IPS DF 4.7 (cell line): ENCODE measurements around the gene HBS1L.

Experiments
- DNase-seq: peaks from one replicate; pipeline ENCODE4 v3.0.0-alpha.2; 2013; ENCODE audit warnings: low spot score; ENCODE audit errors: extremely low read depth

HBS1L gene

DNA sequence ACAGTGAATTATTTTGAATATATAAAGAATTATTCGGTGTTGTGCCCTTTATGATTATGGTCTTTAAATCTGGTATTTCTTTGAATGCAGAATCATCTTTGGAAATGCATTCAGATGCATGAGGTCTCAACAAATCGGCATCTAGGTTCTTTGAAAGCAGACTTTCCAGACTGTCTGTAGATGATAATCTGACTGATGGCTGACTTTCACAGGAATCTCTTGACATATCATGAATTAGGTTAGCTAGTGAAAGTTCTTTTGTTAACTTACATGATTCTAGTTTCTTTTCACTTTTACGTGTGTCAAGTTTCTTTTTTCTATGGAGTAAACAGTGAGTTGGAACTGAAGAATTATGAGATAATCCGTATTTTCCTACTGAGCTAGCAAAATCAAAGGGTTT is 17.1 kb downstream of the HBS1L start:
- no peak for DNase-seq

DNA sequence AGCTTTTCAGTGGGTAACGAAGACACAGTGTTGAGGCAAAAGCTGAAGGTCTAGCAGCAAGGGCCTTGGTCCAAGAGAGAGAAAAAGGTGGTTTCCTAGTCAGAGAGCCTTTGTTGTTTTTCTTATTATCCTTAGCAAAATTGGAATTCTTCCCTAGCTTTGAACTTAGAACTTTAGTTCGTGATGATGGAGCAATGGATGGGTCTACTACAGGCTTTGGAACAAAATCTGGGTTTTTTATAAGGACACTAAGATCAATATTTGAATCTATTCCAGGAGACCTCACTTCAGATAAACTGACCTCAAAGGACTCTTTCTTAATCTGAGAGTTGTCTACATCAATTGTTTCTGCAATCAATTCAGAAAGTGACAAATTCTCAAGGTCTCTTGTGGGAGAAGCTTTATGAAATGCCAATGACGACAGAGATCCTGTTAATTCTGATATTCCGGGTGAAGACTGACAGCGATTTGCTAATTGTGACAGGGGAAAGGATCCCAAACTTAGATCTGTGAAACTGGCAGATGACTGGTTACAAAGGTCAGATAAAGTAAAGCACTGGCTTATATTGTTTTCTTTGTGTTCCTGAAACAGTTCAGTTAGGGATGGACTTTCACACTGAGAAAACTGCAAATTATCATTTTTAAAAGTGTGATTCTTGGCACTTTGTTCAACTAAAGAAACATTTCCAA is 17.7 kb downstream of the HBS1L start:
- no peak for DNase-seq

DNA sequence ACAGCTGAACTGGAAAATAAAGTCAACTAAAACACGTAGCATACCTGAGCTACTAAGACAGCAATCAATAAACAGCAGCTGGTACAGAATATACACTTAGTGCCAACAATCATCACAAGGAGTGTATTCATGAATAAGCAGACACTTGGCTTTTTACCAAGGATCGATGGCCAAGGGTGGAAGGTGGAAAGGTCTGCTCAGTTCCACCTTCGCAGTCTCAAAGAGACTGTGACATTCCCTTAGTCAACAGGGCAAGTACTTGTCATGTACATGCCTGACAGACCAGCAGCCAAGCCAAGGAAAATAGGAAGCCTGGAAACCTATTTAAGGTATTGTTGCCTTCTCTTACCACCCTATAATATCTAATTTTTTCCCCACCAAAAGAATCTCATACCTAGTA is 21.4 kb downstream of the HBS1L start:
- DNase-seq, result no peak

DNA sequence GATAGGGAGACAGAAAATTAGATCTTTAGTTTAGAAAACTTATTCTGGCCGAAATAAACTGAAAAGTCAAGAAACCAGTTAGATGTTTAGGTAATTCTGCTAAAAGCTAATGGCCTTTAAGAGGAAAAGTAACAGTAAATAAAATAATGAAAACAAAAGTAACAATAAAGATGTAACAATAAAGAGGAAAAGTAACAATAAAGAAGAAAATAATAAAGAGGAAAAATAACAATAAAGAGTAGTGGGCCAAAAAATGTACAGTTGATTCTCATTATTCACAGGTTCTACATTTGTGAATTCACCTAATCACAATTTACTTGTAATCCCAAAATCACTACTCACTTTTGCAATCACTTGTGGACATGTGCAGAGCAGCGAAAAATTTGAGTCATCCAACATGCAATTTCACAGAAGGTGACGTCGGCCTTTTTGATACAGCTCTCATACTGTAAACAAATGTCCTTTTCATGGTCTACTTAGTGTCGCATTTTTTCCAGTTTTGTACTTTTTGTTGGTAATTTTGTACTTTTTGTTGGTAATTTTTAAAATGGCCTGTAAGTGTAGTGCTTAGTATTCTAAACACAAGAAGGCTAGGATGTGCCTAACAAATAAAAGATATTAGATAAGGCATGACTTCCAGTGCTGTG is 24.0 kb downstream of the HBS1L start:
- no peak for DNase-seq

DNA sequence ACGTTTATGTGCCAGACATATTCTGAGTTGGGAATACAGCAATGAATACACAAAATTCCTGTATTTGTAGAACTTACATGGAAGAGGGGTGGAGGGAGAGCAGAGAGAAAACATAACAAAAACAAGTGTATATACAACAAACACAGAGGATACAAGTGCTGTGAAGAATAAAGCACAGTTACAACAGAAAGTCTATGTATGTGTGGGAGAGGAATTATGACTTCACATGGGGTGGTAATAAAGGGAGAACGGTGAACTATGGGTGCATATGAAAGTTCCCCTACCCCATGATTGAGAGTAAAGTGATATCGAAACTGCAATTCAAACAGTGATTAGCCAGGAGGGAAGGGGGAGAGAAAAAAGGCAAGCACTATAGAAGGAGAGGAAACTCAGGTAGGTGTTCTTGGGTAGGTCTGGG is 24.6 kb downstream of the HBS1L start:
- DNase-seq, result no peak

DNA sequence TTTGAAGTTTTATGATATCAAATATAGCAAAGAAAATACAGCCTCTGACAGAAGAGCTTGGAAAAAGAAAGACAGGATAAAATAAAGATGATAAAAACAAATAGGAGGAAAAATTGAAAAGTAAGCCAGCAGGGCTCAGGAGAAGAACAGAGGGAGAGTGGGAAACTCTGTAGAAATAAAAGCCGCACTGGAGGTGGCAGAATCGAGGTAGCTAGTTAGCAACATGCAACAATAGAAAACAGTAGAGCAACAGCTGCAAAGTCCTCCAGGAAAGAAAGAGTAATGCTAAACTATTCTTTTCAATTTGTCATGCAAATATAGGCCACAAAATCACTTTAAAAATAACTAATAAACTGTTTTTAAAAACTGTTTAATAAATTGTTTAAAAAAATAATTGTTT is 28.8 kb downstream of the HBS1L start:
- DNase-seq, result no peak

DNA sequence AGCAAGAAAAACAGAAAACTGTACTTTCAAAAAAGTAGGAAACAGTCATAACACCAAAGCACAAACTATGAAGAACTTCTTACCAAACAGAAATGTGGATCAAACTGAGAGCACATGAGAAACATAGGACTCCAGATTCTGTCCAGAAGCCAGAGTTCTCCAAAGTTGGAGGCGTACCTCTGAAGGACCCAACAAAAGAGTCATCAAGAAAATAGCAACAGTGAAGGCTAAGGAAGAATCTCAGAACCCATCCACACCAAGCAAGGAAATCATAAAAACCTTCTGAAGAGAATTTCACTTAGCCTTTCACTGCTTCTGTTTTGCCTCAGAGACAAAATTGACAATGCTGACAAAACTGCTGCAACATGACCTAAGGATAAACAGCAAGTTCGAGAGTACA is 29.4 kb downstream of the HBS1L start:
- DNase-seq, result no peak

DNA sequence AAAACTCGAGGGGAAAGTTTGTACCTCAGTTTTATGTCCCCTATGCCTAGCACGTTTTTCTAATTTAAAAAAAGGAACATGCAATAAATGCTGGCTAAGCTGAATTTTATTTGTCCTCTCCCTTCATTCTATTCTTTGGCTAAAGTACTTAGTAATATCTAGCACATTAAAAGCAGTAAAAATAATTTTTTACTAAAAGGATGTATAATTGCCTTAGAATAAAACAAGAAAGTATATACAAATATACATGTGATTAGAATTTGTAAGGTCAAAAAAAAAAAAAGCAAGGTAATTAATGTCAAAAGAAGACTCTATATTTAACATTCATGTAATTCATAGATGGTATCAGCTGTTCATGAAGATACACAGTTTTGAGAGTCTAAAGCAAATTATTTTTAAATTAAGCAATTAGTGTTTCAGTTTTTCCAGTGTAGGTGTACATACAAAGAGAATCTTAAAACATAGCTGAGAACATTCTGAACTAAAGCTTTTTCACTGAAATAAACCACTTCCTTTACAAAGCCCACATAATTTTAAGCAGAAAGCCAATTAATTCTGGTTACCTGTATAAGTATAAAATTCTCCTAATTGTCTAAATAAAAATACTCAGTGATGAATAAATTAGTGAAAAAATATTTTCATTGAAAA is 32.4 kb downstream of the HBS1L start:
- DNase-seq, result no peak

DNA sequence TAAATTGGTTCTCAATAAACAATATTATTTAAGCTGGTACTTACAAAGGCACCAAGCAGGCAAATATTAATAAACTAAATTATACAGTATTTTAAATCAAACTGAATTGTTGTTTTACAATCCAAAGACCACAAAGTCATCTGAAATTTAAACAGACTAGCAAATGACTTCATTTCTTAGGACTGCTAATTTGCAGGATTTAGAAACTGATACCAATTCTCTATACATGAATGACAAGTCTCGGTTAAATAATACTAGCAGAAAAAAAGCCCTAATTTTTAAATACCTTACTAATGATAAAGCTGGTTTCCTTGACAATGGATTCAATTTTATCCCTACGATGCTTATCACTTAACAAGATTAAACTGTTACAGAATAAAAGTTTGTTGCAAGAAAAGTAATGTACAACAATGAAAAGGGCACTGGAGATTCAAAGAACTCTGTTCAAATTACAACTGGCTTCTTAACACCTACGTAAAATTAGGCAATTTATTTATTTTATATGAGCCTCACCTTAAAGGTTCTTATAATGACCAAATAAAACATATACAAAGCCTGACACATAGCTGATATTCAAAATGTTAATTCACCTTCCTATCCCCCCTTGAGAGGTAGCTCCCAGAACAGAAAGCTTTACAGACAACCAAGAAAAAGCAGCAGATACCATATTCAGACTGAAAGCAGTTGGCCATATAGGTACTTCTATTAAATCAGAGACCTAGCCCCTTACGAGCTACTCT is 33.1 kb downstream of the HBS1L start:
- DNase-seq, result no peak

DNA sequence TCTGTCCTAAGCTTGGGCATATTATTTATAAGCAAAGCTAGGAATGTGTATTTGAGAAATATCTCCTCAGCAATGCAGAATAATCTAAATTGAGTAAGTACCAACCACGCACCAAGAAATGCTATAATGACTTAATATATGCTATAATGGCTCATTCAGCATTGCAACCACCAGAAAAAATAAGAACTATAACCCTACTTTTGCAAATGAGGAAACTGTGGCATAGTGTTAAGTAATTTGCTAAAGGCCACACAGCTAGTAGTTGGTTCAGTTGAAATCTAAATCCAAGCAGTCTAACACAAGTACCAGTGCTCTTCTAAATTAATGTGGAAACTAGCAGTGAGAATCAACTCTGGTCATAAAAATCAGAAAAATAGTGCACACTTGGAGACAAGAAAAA is 35.7 kb downstream of the HBS1L start:
- DNase-seq, result no peak

DNA sequence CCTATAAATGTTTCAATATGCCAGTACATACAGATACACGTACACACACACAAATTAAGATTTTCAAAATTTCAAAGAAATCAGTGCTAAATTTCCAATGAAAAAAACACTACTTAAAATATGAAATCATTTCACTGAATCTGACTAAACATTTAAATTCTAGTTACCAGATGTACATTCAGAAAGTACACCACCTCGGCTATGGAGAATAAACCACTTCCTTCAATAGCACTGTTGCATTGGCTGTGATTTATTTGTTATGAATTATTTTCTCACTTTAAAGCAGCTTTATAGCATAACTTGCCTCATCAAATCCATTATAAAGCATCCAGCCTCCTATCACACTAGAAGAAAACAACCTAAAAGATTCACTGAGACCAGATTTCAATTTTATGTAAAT is 36.6 kb downstream of the HBS1L start:
- no peak for DNase-seq

DNA sequence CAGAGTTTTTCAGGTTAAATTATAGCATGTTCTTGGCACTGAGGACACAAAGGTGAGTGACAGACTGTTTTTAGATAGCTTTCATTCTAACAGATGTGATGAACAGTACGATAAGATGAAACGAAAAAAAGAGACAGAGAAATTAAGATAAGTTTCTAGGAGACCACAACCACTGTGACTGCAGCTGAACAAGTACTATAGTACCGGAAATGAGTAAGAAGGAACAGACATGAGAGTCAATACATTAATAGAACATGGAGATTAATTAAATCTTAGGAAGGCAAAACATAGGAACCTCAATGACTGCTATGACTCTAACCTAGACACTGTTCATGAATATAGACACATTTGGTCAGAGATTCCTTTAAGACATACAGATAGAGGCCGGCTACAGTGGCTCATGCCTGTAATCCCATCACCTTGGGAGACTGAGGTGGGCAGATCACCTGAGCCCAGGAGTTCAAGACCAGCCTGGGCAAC is 40.2 kb downstream of the HBS1L start:
- DNase-seq, result no peak

DNA sequence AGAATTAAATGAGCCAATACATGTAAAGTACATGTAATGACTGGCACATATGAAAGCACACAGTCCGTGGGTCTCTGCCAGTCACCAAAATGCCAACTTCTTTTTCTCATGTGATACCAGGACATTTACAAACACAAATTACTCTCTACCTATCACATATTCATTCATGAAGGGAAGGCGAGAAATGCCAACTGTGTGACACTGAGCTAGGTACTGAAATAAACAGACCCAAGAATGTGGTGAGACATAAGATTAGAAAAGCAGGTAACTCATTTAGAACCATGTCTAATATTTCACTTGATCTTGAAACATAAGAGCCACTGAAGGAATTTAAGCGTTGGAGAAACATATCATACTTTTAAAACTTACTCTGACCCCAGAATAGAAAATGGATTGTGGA is 41.4 kb downstream of the HBS1L start:
- DNase-seq, result no peak

DNA sequence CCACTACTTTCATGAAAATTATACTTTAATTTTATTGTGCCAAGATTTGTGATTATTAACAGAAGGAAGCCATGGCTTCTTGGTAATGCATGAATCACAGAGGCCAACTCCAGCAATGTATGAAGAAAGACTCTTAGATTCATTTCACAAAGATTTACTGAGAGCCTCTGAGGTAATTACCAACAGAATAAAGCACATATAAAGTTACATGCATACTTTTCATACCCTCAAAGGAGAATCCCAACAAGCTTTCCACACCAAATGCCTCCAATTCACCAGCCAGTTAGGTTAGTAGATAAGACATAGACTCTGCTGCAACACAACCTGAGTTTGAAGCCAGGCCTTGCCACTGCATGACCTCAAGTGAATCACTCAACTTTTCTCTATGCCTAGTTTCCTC is 41.9 kb downstream of the HBS1L start:
- no peak for DNase-seq

DNA sequence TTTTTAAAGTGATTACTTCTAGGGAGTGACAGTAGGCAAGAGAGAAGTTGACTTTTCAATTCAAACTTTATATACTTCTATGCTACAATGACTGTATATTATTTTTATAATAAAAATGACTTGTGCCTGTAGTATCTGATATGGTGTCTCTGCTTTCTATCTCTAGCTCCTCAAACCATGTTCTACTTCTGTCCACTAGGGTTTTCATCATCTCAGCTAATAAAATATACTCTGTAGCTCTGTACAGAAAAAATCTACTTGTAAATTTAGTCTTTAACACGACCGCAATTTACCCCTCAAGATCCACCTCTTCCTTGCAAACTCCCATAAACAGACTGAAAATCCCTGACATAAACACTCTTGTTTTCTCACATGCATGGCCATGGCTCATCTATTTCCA is 42.3 kb downstream of the HBS1L start:
- no peak for DNase-seq

DNA sequence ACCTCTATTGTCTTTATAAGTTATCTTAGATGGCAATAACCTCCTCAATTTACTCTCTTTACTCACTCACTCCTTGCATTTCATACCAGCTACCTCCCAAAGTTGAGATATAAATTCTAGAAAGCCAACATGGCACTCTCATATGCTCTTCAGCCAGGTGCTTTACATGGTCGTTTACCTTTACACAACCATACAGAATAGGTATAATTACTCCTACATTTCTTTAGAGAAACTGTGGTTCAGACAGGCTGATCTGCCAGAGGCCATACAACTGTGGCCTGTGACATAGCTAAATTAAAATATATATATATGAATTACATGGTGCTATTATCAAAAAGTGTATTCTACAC is 45.7 kb downstream of the HBS1L start:
- no peak for DNase-seq

DNA sequence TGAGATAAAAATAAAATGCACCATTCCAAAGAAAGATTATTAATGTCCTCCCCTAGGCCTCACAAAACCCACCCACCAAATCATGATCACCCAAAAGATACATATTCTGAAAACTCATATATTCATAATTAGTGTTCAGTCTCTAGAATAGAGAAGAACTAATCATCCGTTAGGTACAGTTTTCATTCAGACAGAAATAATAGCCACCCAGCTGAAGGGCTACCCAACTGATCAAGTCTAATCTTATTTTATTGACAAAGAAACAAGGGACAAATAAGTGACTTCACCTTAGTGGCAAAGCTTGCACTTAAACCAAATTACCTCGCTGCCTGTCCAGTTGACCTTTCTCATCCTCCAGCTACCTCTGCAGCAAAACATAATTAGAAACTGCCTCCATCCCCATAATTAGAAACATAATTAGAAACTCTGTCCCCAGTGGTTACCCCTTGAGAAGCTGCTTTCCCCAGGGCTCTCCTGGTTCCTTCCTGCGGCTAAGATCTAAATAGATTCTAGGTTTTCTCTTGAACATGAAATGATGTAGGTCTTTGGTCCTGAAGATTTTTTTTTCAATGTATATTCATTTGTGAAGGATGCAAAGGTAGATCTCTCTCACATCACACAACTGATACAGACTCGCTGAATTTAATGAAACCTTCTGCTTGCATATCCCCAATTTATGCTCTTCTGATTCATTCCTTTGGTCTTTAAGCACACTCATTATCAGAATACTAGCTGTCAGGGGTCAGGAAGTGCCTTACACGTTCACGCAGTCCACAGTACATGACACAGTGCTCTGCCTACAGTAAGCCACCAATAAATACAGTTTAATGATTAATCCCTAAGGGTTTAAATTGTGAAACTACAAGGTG is 46.3 kb downstream of the HBS1L start:
- DNase-seq, result no peak

DNA sequence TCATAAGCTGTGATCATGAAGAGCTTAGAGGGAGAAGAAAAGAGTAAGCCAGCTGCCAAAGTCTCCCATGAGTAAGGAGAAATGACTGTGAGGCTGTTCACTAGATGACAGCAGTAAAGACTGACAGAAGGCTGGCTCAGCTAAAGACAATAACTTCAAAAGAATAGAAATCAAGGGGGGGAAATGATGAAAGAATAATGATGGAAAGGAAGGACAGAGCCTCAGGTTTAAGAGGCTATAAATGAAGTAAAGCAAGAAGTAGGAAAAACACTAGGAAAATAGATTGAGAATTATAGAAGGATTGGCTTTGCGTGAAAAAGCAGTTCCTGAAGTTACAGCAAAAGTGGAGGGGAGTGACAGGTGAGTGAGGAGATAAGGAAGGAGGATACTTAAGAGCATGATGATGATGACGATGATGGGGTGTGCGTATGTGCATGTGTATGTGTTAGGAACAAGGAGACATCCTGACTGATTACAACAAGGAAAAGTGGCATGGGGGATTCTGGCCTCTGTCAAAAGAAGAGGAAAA is 48.2 kb downstream of the HBS1L start:
- DNase-seq, result no peak

DNA sequence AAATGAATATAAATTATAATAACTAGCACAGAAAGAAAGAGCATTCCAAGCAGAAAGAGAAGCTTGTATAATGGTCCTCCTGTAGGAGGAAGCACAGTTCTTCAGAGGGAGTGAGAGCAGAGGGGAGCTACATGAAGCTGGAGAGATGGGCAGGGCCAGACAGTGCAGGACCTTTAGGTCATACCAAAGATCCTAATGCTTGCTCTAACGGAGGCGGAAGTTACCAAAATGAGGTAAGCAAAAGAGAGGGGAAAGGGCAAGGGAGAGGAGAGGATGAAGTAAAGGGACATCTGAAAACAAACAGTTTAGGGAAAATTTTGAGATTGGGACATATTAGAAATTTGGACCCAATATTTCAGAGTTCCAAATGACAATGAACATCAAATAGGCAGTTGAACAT is 50.2 kb downstream of the HBS1L start:
- no peak for DNase-seq

DNA sequence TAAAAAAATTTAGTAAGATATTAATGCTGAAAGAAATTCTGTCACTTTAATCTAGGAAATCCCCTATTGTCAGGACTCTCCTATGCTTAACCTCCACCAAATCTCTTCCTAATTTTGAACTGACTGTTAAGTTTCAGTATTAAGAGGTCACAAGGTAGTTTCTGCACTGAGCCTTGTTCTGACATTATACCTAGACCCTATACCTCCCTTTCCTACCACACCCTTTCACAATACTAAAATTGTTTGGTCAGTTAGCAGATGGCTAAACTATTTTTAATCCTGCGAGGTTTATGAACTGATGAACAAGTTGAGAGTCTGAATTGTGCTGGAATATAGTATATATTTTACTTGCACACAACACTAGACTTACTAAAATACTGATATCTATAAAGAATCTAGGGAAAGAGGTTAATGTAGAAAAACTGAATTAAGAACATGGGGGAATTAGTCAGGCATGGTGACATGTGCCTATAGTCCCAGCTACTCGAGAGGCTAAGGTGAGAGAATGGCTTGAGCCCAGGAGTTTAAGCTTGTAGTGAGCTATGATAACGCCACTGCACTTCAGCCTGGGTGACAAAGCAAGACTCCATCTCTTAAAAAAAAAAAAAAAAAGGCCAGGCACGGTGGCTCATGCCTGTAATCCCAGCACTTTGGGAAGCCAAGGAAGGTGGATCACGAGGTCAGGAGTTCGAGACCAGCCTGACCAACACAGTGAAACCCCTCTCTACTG is 51.5 kb downstream of the HBS1L start:
- DNase-seq, result no peak
